ENCODE data around the gene ZSWIM6.

ZSWIM6 gene

GRCh38 chr5:61307191-61307590 is 24.9 kb upstream of the ZSWIM6 start:
- DNase-seq (ENCODE audit: low read depth) = no peak

- DNase-seq (ENCODE audit: low read depth) = no peak
Measured at GRCh38 chr5:61307611-61308010, 24.4 kb upstream of the ZSWIM6 start.

GRCh38 chr5:61308712-61309111 is 23.3 kb upstream of the ZSWIM6 start:
- DNase-seq (ENCODE audit: low read depth) = no peak

GRCh38 chr5:61309115-61309514 is 22.9 kb upstream of the ZSWIM6 start:
- no peak for DNase-seq (ENCODE audit: low read depth)

GRCh38 chr5:61311056-61311610 is 20.9 kb upstream of the ZSWIM6 start:
- DNase-seq (ENCODE audit: low read depth) = no peak

- no peak for DNase-seq (ENCODE audit: low read depth)
Measured at GRCh38 chr5:61311836-61312808, 19.9 kb upstream of the ZSWIM6 start.

- DNase-seq (ENCODE audit: low read depth) = no peak
Measured at GRCh38 chr5:61313960-61314681, 17.9 kb upstream of the ZSWIM6 start.

GRCh38 chr5:61318376-61318775 is 13.7 kb upstream of the ZSWIM6 start:
- DNase-seq (ENCODE audit: low read depth) = no peak

GRCh38 chr5:61319388-61320146 is 12.5 kb upstream of the ZSWIM6 start:
- DNase-seq (ENCODE audit: low read depth) = no peak

GRCh38 chr5:61320860-61321259 is 11.2 kb upstream of the ZSWIM6 start:
- DNase-seq (ENCODE audit: low read depth) = no peak

- no peak for DNase-seq (ENCODE audit: low read depth)
Measured at GRCh38 chr5:61321669-61322068, 10.4 kb upstream of the ZSWIM6 start.

GRCh38 chr5:61322738-61323725 is 9.0 kb upstream of the ZSWIM6 start:
- DNase-seq (ENCODE audit: low read depth) = no peak

GRCh38 chr5:61327760-61328753 is 4.0 kb upstream of the ZSWIM6 start:
- no peak for DNase-seq (ENCODE audit: low read depth)

- no peak for DNase-seq (ENCODE audit: low read depth)
Measured at GRCh38 chr5:61328791-61329549, 3.1 kb upstream of the ZSWIM6 start.

GRCh38 chr5:61329550-61330128 is 2.4 kb upstream of the ZSWIM6 start:
- DNase-seq (ENCODE audit: low read depth) = no peak

GRCh38 chr5:61330341-61330844 is 1.7 kb upstream of the ZSWIM6 start:
- DNase-seq (ENCODE audit: low read depth) = no peak

GRCh38 chr5:61330845-61331406 is 1.1 kb upstream of the ZSWIM6 start:
- DNase-seq (ENCODE audit: low read depth) = peak; percentile 52

- DNase-seq (ENCODE audit: low read depth) = no peak
Measured at GRCh38 chr5:61332358-61332749, 296 bp downstream of the ZSWIM6 start.

All from GM04504 (cell line).